Measurements from ENCODE around the gene LOC101059915.

Gene LOC101059915

GRCh38 chrX:71667328-71668247, at the start of gene LOC101059915:
LOC101059915 (plus strand) TSS chrX:71667546.
- Mint-ChIP-seq H3K27me3 (peaks cover 36% of the 10 kb centered on the region), H3K4me1 (ENCODE audit: low read depth) (peaks cover 44% of the 10 kb centered on the region), H3K9me3 (no peaks in the 10 kb centered on the region), H3K4me3 (no peak within 1 kb of the TSS), H3K36me3 (ENCODE audit: low read depth) (no peaks in the 10 kb centered on the region), H3K27ac (no peak within 1 kb of the TSS)
- no peak for DNase-seq

GRCh38 chrX:71617742-71618141, 49.6 kb upstream of the LOC101059915 start:
- peaks cover 26% of the 10 kb centered on the region for H3K27me3 Mint-ChIP-seq

GRCh38 chrX:71618303-71618721, 49.0 kb upstream of the LOC101059915 start, which contains the start of gene CXCR3:
CXCR3 (minus strand) TSS chrX:71618511; CDS start chrX:71618449, 62 bp downstream.
- peak within 1 kb of the TSS; percentile 95 for H3K27ac Mint-ChIP-seq
- peak within 1 kb of the TSS; percentile 86 for H3K4me3 Mint-ChIP-seq
- DNase-seq: peak; percentile 75
- H3K27me3 Mint-ChIP-seq: peaks cover 26% of the 10 kb centered on the region
- peaks cover 80% of the 10 kb centered on the region for H3K4me1 Mint-ChIP-seq (ENCODE audit: low read depth)
- H3K36me3 Mint-ChIP-seq (ENCODE audit: low read depth): peaks cover 51% of the 10 kb centered on the region
- no peaks in the 10 kb centered on the region for H3K9me3 Mint-ChIP-seq

More at GRCh38 chrX:71617742-71618141, 49.6 kb upstream of the LOC101059915 start:
- Mint-ChIP-seq H3K27ac (peak overlapping the region; percentile 95), H3K4me3 (peak overlapping the region; percentile 86), H3K36me3 (ENCODE audit: low read depth) (peaks cover 55% of the 10 kb centered on the region), H3K9me3 (no peaks in the 10 kb centered on the region), H3K4me1 (ENCODE audit: low read depth) (peaks cover 75% of the 10 kb centered on the region)
- no peak for DNase-seq

- H3K27me3 Mint-ChIP-seq: peaks cover 26% of the 10 kb centered on the region
- peak overlapping the region; percentile 95 for H3K27ac Mint-ChIP-seq
- peaks cover 84% of the 10 kb centered on the region for H3K4me1 Mint-ChIP-seq (ENCODE audit: low read depth)
- H3K4me3 Mint-ChIP-seq: peak overlapping the region; percentile 86
- peaks cover 46% of the 10 kb centered on the region for H3K36me3 Mint-ChIP-seq (ENCODE audit: low read depth)
- DNase-seq: no peak
- no peaks in the 10 kb centered on the region for H3K9me3 Mint-ChIP-seq
These were observed 48.6 kb upstream of the LOC101059915 start for GRCh38 chrX:71618787-71619186.

- Mint-ChIP-seq H3K36me3 (ENCODE audit: low read depth) (peaks cover 45% of the 10 kb centered on the region), H3K4me3 (peak overlapping the region; percentile 86), H3K27ac (peak overlapping the region; percentile 95), H3K27me3 (peaks cover 27% of the 10 kb centered on the region), H3K4me1 (ENCODE audit: low read depth) (peaks cover 87% of the 10 kb centered on the region), H3K9me3 (no peaks in the 10 kb centered on the region)
- peak; percentile 71 for DNase-seq
These were observed 48.2 kb upstream of the LOC101059915 start for GRCh38 chrX:71619193-71619592.

- Mint-ChIP-seq H3K27ac (peak overlapping the region; percentile 95), H3K9me3 (no peaks in the 10 kb centered on the region)
These were observed 47.4 kb upstream of the LOC101059915 start for GRCh38 chrX:71619986-71620385.

GRCh38 chrX:71621603-71622002, 45.7 kb upstream of the LOC101059915 start:
- no peaks in the 10 kb centered on the region for H3K9me3 Mint-ChIP-seq
- DNase-seq: peak; percentile 29
- peaks cover 76% of the 10 kb centered on the region for H3K4me1 Mint-ChIP-seq (ENCODE audit: low read depth)
- peaks cover 23% of the 10 kb centered on the region for H3K36me3 Mint-ChIP-seq (ENCODE audit: low read depth)
- no peak overlapping the region for H3K4me3 Mint-ChIP-seq
- H3K27me3 Mint-ChIP-seq: peaks cover 26% of the 10 kb centered on the region
- peak overlapping the region; percentile 95 for H3K27ac Mint-ChIP-seq

More at GRCh38 chrX:71619986-71620385, 47.4 kb upstream of the LOC101059915 start:
- peaks cover 27% of the 10 kb centered on the region for H3K27me3 Mint-ChIP-seq
- H3K4me3 Mint-ChIP-seq: no peak overlapping the region
- H3K36me3 Mint-ChIP-seq (ENCODE audit: low read depth): peaks cover 39% of the 10 kb centered on the region
- peaks cover 87% of the 10 kb centered on the region for H3K4me1 Mint-ChIP-seq (ENCODE audit: low read depth)
- DNase-seq: peak; percentile 32

GRCh38 chrX:71622032-71622575, 45.2 kb upstream of the LOC101059915 start:
- Mint-ChIP-seq H3K27me3 (peaks cover 26% of the 10 kb centered on the region), H3K27ac (peak overlapping the region; percentile 95), H3K9me3 (no peaks in the 10 kb centered on the region), H3K4me1 (ENCODE audit: low read depth) (peaks cover 71% of the 10 kb centered on the region), H3K36me3 (ENCODE audit: low read depth) (peaks cover 18% of the 10 kb centered on the region), H3K4me3 (no peak overlapping the region)
- peak; percentile 33 for DNase-seq

GRCh38 chrX:71622576-71623450, 44.5 kb upstream of the LOC101059915 start:
- H3K27me3 Mint-ChIP-seq: peaks cover 26% of the 10 kb centered on the region
- peak; percentile 79 for DNase-seq
- H3K27ac Mint-ChIP-seq: peak overlapping the region; percentile 95
- no peaks in the 10 kb centered on the region for H3K9me3 Mint-ChIP-seq
- H3K36me3 Mint-ChIP-seq (ENCODE audit: low read depth): peaks cover 11% of the 10 kb centered on the region
- peak overlapping the region; percentile 72 for H3K4me3 Mint-ChIP-seq
- H3K4me1 Mint-ChIP-seq (ENCODE audit: low read depth): peaks cover 64% of the 10 kb centered on the region

GRCh38 chrX:71623714-71624113, 43.6 kb upstream of the LOC101059915 start:
- peaks cover 26% of the 10 kb centered on the region for H3K27me3 Mint-ChIP-seq
- peaks cover 6% of the 10 kb centered on the region for H3K36me3 Mint-ChIP-seq (ENCODE audit: low read depth)
- H3K4me3 Mint-ChIP-seq: peak overlapping the region; percentile 72
- peak; percentile 43 for DNase-seq
- peak overlapping the region; percentile 95 for H3K27ac Mint-ChIP-seq
- no peaks in the 10 kb centered on the region for H3K9me3 Mint-ChIP-seq
- peaks cover 55% of the 10 kb centered on the region for H3K4me1 Mint-ChIP-seq (ENCODE audit: low read depth)

- peaks cover 6% of the 10 kb centered on the region for H3K36me3 Mint-ChIP-seq (ENCODE audit: low read depth)
- peaks cover 25% of the 10 kb centered on the region for H3K27me3 Mint-ChIP-seq
- no peaks in the 10 kb centered on the region for H3K9me3 Mint-ChIP-seq
- H3K27ac Mint-ChIP-seq: no peak overlapping the region
- peaks cover 45% of the 10 kb centered on the region for H3K4me1 Mint-ChIP-seq (ENCODE audit: low read depth)
- H3K4me3 Mint-ChIP-seq: no peak overlapping the region
- DNase-seq: no peak
These were observed 41.9 kb upstream of the LOC101059915 start for GRCh38 chrX:71625471-71625870.

- peaks cover 20% of the 10 kb centered on the region for H3K27me3 Mint-ChIP-seq
- H3K9me3 Mint-ChIP-seq: no peaks in the 10 kb centered on the region
- H3K4me3 Mint-ChIP-seq: no peak overlapping the region
- H3K27ac Mint-ChIP-seq: no peak overlapping the region
- peak; percentile 28 for DNase-seq
- H3K4me1 Mint-ChIP-seq (ENCODE audit: low read depth): peaks cover 38% of the 10 kb centered on the region
- peaks cover 3% of the 10 kb centered on the region for H3K36me3 Mint-ChIP-seq (ENCODE audit: low read depth)
These were observed 40.8 kb upstream of the LOC101059915 start for GRCh38 chrX:71626576-71626975.

GRCh38 chrX:71627588-71628404, 39.5 kb upstream of the LOC101059915 start:
- Mint-ChIP-seq H3K4me1 (ENCODE audit: low read depth) (peaks cover 26% of the 10 kb centered on the region), H3K36me3 (ENCODE audit: low read depth) (peaks cover under 1% of the 10 kb centered on the region), H3K4me3 (no peak overlapping the region), H3K9me3 (no peaks in the 10 kb centered on the region), H3K27ac (no peak overlapping the region), H3K27me3 (peaks cover 21% of the 10 kb centered on the region)
- DNase-seq: peak; percentile 17

Measured in activated T-cell treated with anti-CD3 and anti-CD28 coated beads, Interleukin-2, amount 50 U/mL, for 24 hours (primary cell).